Heart left ventricle (tissue), 16 donors: ENCODE measurements around the gene HNRNPH1. TPM values are rescaled to one million over a fixed set of nuclear protein-coding genes. Genes with fewer than 3 reads are reported as not detected.
A peak's percentile ranks its signal among the peaks of the same experiment; 100 is the strongest.

Source experiments
- ATAC-seq, 4 donors: fragments of 200-7000 bp; cut with Tn5 transposase; one replicate each; pipeline ENCODE4 v1.9.1; 2020 to 2022; ENCODE audit warnings: moderate library complexity in 4 of 4, mild to moderate bottlenecking in 3 of 4, moderate number of reproducible peaks in 1 of 4
- DNase-seq, 5 donors: peaks; one replicate each; pipeline ENCODE4 v3.0.0-alpha.2; 2020
- H3K27ac ChIP-seq, 12 donors: fragments of 200-600 bp; sonication (generic) in 4 of 12; one replicate each; pipeline versions ENCODE4 v1.5.0 to v1.8.0; 2016 to 2022; ENCODE audit warnings: mild to moderate bottlenecking in 2 of 12
- H3K27me3 ChIP-seq, 9 donors: fragments of 200-600 bp; sonication (generic) in 2 of 9; one replicate each; pipeline versions ENCODE4 v1.5.1 to v1.8.0; 2016 to 2022; ENCODE audit warnings: mild to moderate bottlenecking in 3 of 9
- H3K36me3 ChIP-seq, 9 donors: fragments of 200-600 bp; sonication (generic) in 2 of 9; one replicate each; pipeline versions ENCODE4 v1.5.0 to v1.8.0; 2018 to 2022; ENCODE audit warnings: mild to moderate bottlenecking in 2 of 9
- H3K4me1 ChIP-seq, 12 donors: fragments of 200-600 bp; sonication (generic) in 4 of 12; one replicate each; pipeline versions ENCODE4 v1.5.0 to v1.8.0; 2016 to 2022; ENCODE audit warnings: mild to moderate bottlenecking in 3 of 12
- H3K4me3 ChIP-seq, 12 donors: fragments of 200-600 bp; sonication (generic) in 4 of 12; one replicate each; pipeline versions ENCODE4 v1.5.0 to v1.8.0; 2017 to 2022; ENCODE audit warnings: mild to moderate bottlenecking in 9 of 12, moderate library complexity in 4 of 12
- H3K9me3 ChIP-seq, 12 donors: fragments of 200-600 bp; sonication (generic) in 4 of 12; one replicate each; pipeline versions ENCODE4 v1.5.0 to v1.8.0; 2016 to 2022; ENCODE audit warnings: mild to moderate bottlenecking in 1 of 12
- CTCF ChIP-seq, 12 donors: fragments of 200-600 bp; sonication (generic) in 4 of 12; IDR thresholded peaks; one replicate each; pipeline versions ENCODE4 v1.5.0 to v1.8.0; 2018 to 2022; ENCODE audit warnings: antibody characterized with exemption in 12 of 12, mild to moderate bottlenecking in 5 of 12
- POLR2A ChIP-seq, 2 donors: fragments of 450-650 bp; IDR thresholded peaks; one replicate each; pipeline ENCODE4 v1.6.1; 2017; ENCODE audit warnings: antibody characterized with exemption in 2 of 2, mild to moderate bottlenecking in 2 of 2, moderate library complexity in 2 of 2
- WGBS, 4 donors: extraction: QIAGEN DNeasy Blood & Tissue Kit in 2 of 4; methylation state at CpG; one replicate each; pipeline versions ENCODE4 v1.1.5 to v1.1.7; 2013 to 2018; 5-methylcytosine and 5-hydroxymethylcytosine counted together
- intact Hi-C, 10 donors: fragments of 100-400 bp; cut with DNase I; formaldehyde crosslinking; loops; one replicate each; pipeline versions ENCODE4 v1.11.1 to v1.14.2; 2022
- polyA plus RNA-seq, 2 donors: library from polyadenylated mRNA; stranded (reverse); fragments of 200-250 nt; gene quantifications; one replicate each; pipeline ENCODE4 v1.2.3, GENCODE V29; 2013
- total RNA-seq, 9 donors: library from RNA; depleted of rRNA in 2 of 9; stranded (reverse); fragments of >200 nt in 2 of 9; fragmentation: NEBNext Ultra II Directional in 3 of 9; extraction: Animal tissue kit (Norgen Biotek cat#: 25700) in 3 of 9; gene quantifications; one replicate each; pipeline versions ENCODE4 v1.1.0 to v1.2.4, GENCODE V29; 2016 to 2023
- donor health status: ischemic (EF 13 %, LVEDD 7.1; RV severe dilation, severe dysfunction).
- donor health status: healthy with polysubstance abuse.
- donor health status: DM: no; HTN: yes; CAD: no.
- donor health status: DM: no; HTN: no; CAD: no.
- donor health status: ischemic (EF 25% LVEDD 6.9; RV normal size, moderate dysfunction).
- donor health status: ischemic (EF 25% LVEDD 5.7; RV mildly dilated, moderate dysfunction).
- donor health status: healthy.
- donor health status: DM: yes; HTN: yes; CAD: no.
- donor health status: ischemic (EF 35%, LVEDD 5.7; RV mildly dilated, moderate dysfunction).
- donor health status: nonischemic (EF 11% LVEDD 7.7; RV severe dilation, severe dysfunction).
- donor health status: DM: yes; HTN: yes; CAD: no.
- donor health status: PGD.
- donor health status: ischemic (EF 29% LVEDD 5.4; RV normal size, mild dysfunction).
- donor health status: nonischemic (EF 23%, LVEDD 6.1; RV moderate dilation, normal function).

HNRNPH1 gene
- total and polyA plus RNA-seq, 11 donors, result 106 to 252 (median 178) TPM

GRCh38 chr5:179618923-179619554 lies 4.4 kb downstream of the HNRNPH1 start:
- Histone ChIP-seq H3K9me3 (no peaks in the 10 kb centered on the region), H3K4me3 (peak overlapping the region in 9 of 12 donors; percentile 84 to 100 (median 96)), H3K36me3 (peaks cover 0 to 86% (median 84%) of the 10 kb centered on the region in 9 donors), H3K27ac (no peak overlapping the region), H3K4me1 (peaks cover 17 to 77% (median 62%) of the 10 kb centered on the region in 12 donors), H3K27me3 (no peaks in the 10 kb centered on the region)
- no peak for ATAC-seq
- no peak for DNase-seq
- intact Hi-C loops, result loop anchor here in 1 of 10 donors (10.0 kb wide), 1 partner anchor 54 kb away; no protein-coding TSS in a partner anchor
- WGBS, 4 donors, result 7 to 18% (median 14%) methylated on average over 6 of the region's 6 CpGs
- TF ChIP-seq POLR2A (IDR thresholded peaks at IDR 0.05) (no peak), CTCF (IDR thresholded peaks at IDR 0.05) (no peak)

- ATAC-seq, result no peak
- Histone ChIP-seq H3K9me3 (no peaks in the 10 kb centered on the region), H3K27ac (no peak overlapping the region), H3K4me1 (peaks cover 17 to 77% (median 65%) of the 10 kb centered on the region in 12 donors), H3K27me3 (no peaks in the 10 kb centered on the region), H3K36me3 (peaks cover 3 to 97% (median 96%) of the 10 kb centered on the region in 9 donors), H3K4me3 (no peak overlapping the region)
- intact Hi-C loops, result loop anchor here in 1 of 10 donors (10.0 kb wide), 1 partner anchor 53 kb away; no protein-coding TSS in a partner anchor
- no peak for TF ChIP-seq POLR2A (IDR thresholded peaks at IDR 0.05)
- no peak for TF ChIP-seq CTCF (IDR thresholded peaks at IDR 0.05)
- no peak for DNase-seq
- WGBS, 4 donors, result 53 to 81% (median 71%) methylated on average over 7 of the region's 7 CpGs
These were observed 5.5 kb downstream of the HNRNPH1 start for GRCh38 chr5:179617930-179618329.

- no peak for TF ChIP-seq CTCF (IDR thresholded peaks at IDR 0.05)
- no peak for TF ChIP-seq POLR2A (IDR thresholded peaks at IDR 0.05)
- Histone ChIP-seq H3K9me3 (no peaks in the 10 kb centered on the region), H3K36me3 (peaks cover 3 to 100% (median 98%) of the 10 kb centered on the region in 9 donors), H3K27ac (no peak overlapping the region), H3K4me1 (peaks cover 14 to 69% (median 59%) of the 10 kb centered on the region in 12 donors), H3K4me3 (no peak overlapping the region), H3K27me3 (no peaks in the 10 kb centered on the region)
- intact Hi-C loops, result loop anchor here in 1 of 10 donors (10.0 kb wide), 1 partner anchor 51 kb away; no protein-coding TSS in a partner anchor
- ATAC-seq (no peak), DNase-seq (no peak)
- 77 to 84% (median 81%) methylated on average over 9 of the region's 9 CpGs for WGBS, 4 donors
These were observed 7.4 kb downstream of the HNRNPH1 start for GRCh38 chr5:179616002-179616594.

GRCh38 chr5:179615203-179615602 lies 8.3 kb downstream of the HNRNPH1 start:
- peaks cover 3 to 100% (median 98%) of the 10 kb centered on the region in 9 donors for H3K36me3 ChIP-seq
- intact Hi-C loops, result loop anchor here in 1 of 10 donors (10.0 kb wide), 1 partner anchor 50 kb away; no protein-coding TSS in a partner anchor
- peak overlapping the region in 1 of 12 donors; percentile 8 for H3K27ac ChIP-seq

More at GRCh38 chr5:179615203-179615602, 8.3 kb downstream of the HNRNPH1 start:
- Histone ChIP-seq H3K9me3 (no peaks in the 10 kb centered on the region), H3K4me3 (no peak overlapping the region), H3K4me1 (peaks cover 6 to 66% (median 53%) of the 10 kb centered on the region in 12 donors), H3K27me3 (no peaks in the 10 kb centered on the region)
- ATAC-seq, result no peak
- TF ChIP-seq CTCF (IDR thresholded peaks at IDR 0.05) (no peak), POLR2A (IDR thresholded peaks at IDR 0.05) (no peak)
- WGBS, 4 donors, result 39 to 64% (median 58%) methylated on average over 2 of the region's 2 CpGs
- DNase-seq, result no peak
